GM19035 (cell line): ENCODE data around the gene GJB6.
A peak's percentile ranks its signal among the peaks of the same experiment; 100 is the strongest.

Source experiments
- ATAC-seq: cut with Tn5 transposase; IDR thresholded peaks from one replicate; pipeline ENCODE4 v1.9.1; 2021; ENCODE audit not compliant: unreplicated experiment

Gene GJB6

DNA sequence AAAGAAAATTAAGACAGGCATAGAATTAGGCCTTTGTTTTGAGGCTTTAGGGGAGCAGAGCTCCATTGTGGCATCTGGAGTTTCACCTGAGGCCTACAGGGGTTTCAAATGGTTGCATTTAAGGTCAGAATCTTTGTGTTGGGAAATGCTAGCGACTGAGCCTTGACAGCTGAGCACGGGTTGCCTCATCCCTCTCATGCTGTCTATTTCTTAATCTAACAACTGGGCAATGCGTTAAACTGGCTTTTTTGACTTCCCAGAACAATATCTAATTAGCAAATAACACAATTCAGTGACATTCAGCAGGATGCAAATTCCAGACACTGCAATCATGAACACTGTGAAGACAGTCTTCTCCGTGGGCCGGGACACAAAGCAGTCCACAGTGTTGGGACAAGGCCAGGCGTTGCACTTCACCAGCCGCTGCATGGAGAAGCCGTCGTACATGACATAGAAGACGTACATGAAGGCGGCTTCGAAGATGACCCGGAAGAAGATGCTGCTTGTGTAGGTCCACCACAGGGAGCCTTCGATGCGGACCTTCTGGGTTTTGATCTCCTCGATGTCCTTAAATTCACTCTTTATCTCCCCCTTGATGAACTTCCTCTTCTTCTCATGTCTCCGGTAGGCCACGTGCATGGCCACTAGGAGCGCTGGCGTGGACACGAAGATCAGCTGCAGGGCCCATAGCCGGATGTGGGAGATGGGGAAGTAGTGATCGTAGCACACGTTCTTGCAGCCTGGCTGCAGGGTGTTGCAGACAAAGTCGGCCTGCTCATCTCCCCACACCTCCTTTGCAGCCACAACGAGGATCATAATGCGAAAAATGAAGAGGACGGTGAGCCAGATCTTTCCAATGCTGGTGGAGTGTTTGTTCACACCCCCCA, 43.2 kb downstream of the GJB6 start:
- no peak for ATAC-seq

DNA sequence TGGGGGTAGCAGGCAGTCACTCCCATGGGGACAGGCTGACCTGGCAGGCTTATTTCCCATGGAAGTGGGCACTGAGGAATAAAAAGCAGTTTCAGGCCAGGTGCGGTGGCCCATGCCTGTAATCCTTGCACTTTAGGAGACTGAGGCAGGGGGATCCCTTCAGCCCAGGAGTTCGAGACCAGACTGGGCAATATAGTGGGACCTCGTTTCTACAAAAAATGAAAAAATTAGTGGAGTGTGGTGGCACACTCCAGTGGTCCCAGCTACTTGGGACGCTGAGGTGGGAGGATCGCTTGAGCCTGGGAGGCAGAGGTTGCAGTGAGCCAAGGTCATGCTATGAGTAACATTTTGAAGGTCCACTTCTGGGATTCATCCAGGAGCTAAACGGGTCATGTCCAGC, 45.3 kb downstream of the GJB6 start:
- no peak for ATAC-seq

DNA sequence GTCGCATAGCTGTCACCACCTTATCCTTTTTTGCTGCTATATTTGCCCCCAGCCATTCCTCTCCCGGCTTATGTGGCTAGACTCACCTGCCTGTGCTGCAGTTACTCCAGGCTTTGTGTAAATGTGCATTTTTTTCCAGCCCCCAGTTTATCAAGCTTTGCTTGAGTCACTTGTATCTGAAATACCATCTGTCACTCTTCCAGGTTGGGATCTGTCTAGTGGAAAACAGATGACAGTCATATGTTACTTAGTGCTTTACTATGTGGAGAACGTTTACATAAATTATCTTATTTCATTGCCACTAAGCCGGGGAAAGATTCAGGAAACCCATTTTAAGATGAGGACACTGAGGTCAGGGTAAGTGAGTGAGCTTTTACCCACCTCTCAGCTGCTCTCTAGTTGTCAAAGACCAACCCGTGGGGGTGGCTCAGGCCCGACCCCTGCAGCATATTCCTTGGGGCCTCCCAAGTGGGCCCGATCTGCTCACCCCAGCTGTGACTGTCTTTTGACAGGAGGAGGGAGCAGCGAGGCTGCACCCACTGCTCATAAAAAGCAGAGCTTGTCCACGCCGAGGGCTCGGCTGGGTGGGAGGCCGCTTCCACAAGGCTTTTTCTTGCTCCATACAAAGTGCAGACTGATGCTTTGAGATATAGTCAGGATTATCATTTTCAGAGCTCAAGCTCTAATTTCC, 46.6 kb downstream of the GJB6 start:
- ATAC-seq: no peak

DNA sequence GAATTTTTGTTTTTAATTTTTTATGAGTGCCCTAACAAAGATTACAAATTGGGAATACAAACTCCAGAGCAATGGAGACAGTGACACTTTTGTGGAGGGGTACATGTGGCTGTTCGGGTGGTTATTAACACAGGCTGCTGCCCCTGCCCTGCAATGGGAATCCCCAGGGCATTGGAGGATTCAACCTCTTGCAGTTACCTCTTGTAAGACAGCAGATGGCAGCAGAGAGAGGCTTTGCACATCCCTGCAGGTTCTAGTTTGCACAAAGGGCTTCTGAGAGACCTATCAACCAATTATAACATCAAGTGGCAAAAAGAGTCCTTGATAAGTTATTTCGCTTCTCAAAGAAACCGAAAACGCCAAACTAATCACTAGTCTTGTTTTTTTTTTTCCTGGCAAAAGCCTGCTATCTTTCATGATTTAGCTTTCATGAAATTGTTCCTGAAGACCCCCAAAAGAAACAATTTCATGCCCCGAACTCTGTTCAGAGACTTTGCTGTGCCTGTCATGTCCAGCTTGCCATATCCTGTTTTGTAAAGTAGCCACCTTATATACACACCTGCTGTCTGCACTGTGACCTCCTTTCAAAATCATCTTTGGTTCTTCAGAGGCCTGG, 49.8 kb downstream of the GJB6 start:
- peak; percentile 82 for ATAC-seq

DNA sequence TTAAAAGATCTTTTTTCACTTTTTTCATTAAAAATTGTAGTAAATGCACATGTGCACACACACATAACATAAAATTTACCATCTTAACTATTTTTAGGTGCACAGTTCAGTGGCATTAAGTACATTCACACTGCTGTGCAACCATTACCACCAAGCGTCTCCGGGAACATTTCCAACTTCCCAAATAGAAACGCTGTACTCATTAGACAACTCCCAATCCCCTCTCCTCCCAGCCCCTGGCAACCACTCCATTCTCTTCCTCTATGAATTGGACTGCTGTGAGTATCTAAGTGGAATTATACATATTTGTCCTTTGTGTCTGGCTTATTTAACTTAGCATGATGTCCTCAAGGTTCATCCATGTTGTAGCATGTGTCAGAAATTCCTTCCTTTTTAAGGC, 50.9 kb downstream of the GJB6 start:
- ATAC-seq: no peak

DNA sequence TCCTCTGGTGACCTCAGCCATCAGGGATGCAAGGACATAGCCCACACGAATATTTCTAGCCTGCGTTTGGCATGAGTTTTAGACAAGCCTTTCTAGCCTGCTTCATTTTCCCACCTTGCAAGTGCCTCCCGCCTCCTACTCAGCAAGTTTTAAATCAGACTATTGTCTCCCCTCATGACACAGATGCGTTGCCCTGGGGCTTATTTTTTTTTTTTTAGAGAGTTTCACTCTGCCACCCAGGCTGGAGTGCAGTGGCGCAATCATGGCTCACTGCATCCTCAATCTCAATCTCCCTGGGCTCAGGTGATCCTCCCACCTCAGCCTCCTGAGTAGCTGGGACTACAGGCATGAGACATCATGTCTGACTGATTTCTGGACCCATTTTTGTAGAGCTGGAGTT, 54.0 kb downstream of the GJB6 start:
- ATAC-seq: no peak

DNA sequence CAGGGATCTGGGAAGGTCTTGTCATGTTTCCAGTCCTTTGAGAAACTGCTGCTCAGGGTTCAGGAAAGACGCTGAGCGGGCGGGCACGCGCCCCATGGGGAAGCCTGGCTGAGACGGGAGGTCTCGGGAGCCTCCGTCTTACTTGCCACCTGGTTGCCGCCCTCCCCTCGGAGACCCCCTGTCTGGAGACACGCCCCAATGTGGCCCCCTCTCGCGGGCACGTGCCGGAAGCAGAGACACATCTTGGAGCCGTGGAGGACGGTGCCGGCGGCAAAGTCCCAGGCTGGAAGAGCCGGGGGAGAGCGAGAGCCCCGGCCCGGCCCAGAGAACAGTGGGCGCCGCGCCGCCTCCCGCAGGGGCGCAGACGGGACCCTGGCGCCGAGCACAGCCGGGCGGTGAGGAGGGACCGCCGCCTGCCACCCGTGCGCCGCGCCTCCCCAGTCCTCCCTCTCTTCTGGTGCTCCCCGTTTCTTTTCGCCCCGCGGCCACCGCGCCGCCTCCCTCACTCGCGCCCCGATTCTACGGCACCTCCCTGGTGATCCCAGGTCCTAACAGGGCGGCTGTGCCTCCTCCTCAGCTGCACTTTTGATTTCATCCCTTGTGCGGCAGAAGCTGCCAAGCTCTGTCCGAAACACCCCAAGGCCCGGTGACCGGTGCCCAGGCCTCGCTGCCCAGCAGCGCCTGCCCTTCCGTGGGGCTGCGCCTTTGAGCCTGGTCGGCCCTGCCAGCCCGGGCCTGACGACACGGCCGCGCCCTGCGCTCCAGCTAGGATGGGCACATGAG, 54.9 kb downstream of the GJB6 start:
- no peak for ATAC-seq

DNA sequence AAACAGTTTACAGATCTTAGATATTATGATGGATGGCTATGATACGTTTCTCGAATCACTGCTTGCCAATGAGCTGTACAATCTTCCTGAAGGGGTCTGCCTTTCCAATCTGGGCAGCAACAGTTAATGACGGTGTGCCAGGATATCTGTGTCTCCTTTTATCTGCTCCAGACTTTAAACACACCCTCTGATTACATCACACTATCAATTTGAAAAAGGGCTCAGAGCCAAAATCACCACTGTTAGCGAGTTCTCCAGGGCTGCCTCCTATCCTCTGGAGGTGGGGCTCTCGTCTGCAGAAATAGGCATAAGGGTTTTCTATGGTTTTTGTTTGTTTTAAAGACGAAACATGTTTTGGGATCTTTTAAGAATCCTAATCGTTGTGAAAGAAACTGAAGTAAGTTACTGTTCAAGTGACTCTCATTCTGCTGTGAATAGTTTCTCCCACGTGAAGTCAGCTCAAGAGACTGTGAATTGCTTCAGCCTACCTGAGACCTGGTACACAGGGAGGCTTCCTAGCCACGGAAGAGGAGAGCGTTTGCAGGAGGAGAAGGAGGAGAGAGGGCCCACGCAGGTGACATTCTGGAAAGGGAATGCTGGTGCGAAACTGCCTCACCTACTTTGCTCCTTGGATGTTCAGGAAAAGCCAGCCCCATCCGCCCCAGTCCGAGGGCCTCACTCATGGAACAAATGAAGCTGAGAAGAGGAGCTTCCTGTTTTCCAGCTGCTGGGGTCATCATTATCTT, 56.0 kb downstream of the GJB6 start:
- ATAC-seq: no peak

DNA sequence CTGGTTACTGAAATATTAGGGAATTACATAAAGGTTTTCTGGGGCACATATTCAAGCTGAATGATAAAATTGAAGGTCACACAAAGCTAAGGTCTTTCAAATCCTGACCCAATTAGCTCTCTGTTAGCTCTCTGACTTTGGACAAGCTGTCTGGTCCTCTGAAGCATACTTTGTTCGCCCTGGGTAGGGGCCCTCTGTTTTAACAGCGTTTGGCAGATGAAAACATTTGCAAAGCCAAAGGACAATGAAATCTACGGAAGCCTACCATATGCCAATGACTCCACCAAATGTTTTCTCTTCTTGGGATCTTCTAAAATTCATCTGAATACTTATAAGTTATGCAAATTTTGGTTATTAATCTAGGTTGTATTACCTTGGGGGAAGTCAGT, 56.7 kb downstream of the GJB6 start:
- no peak for ATAC-seq

DNA sequence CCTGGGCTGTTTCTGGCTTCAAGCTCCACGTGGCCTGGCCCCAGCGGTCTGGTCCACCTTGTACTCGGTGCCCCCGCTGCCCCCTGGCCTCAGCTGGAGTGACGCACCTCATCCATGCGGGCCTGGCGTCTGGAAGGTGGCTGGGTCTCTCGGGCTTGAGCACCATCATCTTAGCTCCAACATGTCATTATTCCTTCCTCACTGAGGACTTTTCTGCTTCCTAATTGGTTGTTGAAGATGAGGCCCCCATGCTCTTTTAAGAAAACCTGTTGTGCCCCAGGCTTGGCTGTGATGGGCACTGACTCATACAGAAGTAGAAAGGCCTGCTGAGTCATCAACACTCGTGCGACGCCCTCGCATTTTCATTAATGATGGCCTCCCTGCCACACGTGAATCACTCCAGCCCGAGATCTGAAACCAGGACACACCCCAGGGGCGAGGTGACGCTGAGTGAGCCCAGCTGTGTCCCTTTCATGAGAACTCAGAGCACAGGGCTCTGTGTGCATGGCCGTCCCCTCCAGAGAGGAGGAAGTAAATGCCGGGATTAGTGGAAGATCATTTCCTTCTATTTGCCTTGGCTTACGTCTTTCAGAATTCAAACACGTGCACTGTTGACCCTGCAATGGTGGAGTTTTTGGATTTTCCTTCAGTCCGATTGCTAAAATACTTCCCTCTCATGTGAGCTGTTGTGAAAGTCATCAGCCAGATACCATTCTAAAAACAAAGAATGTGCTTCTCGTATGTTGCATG, 57.3 kb downstream of the GJB6 start:
- peak; percentile 87 for ATAC-seq

DNA sequence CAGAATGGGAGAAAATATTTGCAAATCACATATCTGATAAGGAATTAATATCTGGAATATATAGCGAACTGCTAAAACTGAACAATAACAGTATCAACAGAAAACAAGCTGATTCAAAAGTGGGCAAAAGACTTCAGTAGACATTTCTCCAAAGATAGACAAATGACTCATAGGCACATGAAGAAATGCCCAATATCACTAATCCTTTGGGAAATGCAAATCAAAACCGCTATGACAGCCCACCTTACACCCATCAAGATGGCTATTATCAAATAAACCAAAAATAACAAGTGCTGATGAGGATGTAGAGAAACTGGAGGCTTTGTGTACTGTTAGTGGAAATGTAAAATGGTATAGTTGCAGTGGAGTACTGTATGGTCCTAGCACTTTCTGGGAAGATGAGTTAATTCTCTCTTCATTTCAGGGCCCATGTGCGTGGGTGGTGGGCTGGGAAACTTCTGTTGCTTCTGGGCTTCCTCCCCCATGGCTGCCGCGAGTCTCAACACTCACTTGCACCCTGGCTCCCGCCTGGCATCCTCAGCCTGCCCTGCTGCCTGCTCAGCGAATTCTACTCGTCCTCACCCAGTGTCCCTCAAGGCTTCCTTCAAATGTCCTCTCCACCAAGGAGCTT, 58.9 kb downstream of the GJB6 start:
- no peak for ATAC-seq
